ENCODE results near the gene DPP9. TPM values are rescaled to one million over a fixed set of nuclear protein-coding genes. Genes with fewer than 3 reads are reported as not detected.

DPP9 gene
- polyA plus RNA-seq, 3 donors: 12.6 to 23.8 (median 13.9) TPM

- intact Hi-C loops (cut with micrococcal nuclease): no loop called here
- H3K27ac ChIP-seq (ENCODE audit: low read depth in 1 of 2, low read length in 2 of 2): no peak overlapping the region
- H3K36me3 ChIP-seq (replicated peaks in 1 of 2; ENCODE audit: control insufficient read depth in 1 of 2, insufficient read depth in 2 of 2, low read length in 2 of 2): peaks cover 83 to 90% of the 10 kb centered on the region in 2 donors
- Mint-ChIP-seq H3K9me3 (no peaks in the 10 kb centered on the region), H3K4me1 (no peaks in the 10 kb centered on the region), H3K27ac (peak overlapping the region in 2 of 7 donors; percentile 54 to 55), H3K27me3 (ENCODE audit: low read depth in 3 of 3) (peaks cover 0 to 4% (median 0%) of the 10 kb centered on the region in 3 donors), H3K36me3 (peaks cover 73 to 91% of the 10 kb centered on the region in 2 donors), H3K4me3 (no peak overlapping the region)
- no peak for TF ChIP-seq CTCF (IDR thresholded peaks at IDR 0.05)
- WGBS (ENCODE audit: insufficient coverage): 100% methylated on average over 2 of the region's 4 CpGs
- no peaks in the 10 kb centered on the region for H3K9me3 ChIP-seq (replicated peaks in 1 of 2; ENCODE audit: control insufficient read depth in 1 of 2, insufficient read depth in 1 of 2, low read length in 2 of 2)
- no peaks in the 10 kb centered on the region for H3K4me1 ChIP-seq (ENCODE audit: control insufficient read depth in 1 of 2, insufficient read depth in 2 of 2, low read length in 2 of 2)
- DNase-seq: no peak
- no peak overlapping the region for H3K4me3 ChIP-seq (replicated peaks in 1 of 3; ENCODE audit: low read depth in 2 of 3, low read length in 3 of 3)
- no peak overlapping the region for H2AFZ ChIP-seq (ENCODE audit: insufficient read depth, low read depth, low read length, poor library complexity, severe bottlenecking)
- no peak overlapping the region for H3K9ac ChIP-seq (ENCODE audit: insufficient read depth, low read length, poor library complexity, severe bottlenecking)
- no peak overlapping the region for H3K4me2 ChIP-seq (replicated peaks; ENCODE audit: extremely low read depth, low read length, poor library complexity, severe bottlenecking)
- H4K20me1 ChIP-seq (ENCODE audit: insufficient read depth, low read length): peaks cover 61% of the 10 kb centered on the region
- no peaks in the 10 kb centered on the region for H3K27me3 ChIP-seq (ENCODE audit: control insufficient read depth in 2 of 2, insufficient read depth in 2 of 2, low read length in 2 of 2)
- H3K79me2 ChIP-seq (ENCODE audit: insufficient read depth, low read length): peaks cover 19% of the 10 kb centered on the region
Measured at GRCh38 chr19:4660993-4661392, 62.6 kb downstream of the DPP9 start.

DNA sequence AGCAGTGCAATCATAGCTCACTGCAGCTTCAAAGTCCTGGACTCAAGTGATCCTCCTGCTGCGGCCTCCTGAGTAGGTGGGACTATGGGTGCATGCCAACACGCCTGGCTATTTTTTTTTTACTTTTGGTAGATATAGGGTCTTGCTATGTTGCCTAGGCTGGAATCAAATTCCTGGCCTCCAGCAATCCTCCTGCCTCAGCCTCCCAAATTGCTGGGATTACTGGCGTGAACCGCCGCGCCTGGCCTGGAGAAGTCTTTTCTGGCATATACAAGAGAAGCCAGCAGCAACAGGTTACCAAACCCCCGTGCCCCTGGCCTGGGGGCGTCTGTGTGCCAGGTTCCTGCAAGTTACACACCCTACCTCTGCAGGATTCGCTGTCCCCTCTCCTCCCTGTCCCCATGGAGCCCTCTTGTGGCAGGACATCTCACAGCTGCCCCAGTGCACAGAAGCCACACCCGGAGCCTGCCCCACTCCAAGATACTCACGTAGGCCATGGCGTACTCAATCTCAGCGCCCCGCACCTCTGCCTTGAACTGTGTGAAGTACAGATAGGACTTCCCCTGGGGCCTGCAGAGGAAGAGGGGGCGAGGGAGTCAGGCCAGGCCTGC is 63.4 kb downstream of the DPP9 start:
- Histone ChIP-seq H3K4me2 (replicated peaks; ENCODE audit: extremely low read depth, low read length, poor library complexity, severe bottlenecking) (no peak overlapping the region), H3K4me1 (ENCODE audit: control insufficient read depth in 1 of 2, insufficient read depth in 2 of 2, low read length in 2 of 2) (no peaks in the 10 kb centered on the region), H3K79me2 (ENCODE audit: insufficient read depth, low read length) (peaks cover 14% of the 10 kb centered on the region), H3K9me3 (replicated peaks in 1 of 2; ENCODE audit: control insufficient read depth in 1 of 2, insufficient read depth in 1 of 2, low read length in 2 of 2) (no peaks in the 10 kb centered on the region), H3K4me3 (replicated peaks in 1 of 3; ENCODE audit: low read depth in 2 of 3, low read length in 3 of 3) (no peak overlapping the region), H3K36me3 (replicated peaks in 1 of 2; ENCODE audit: control insufficient read depth in 1 of 2, insufficient read depth in 2 of 2, low read length in 2 of 2) (peaks cover 86 to 89% of the 10 kb centered on the region in 2 donors), H3K27me3 (ENCODE audit: control insufficient read depth in 2 of 2, insufficient read depth in 2 of 2, low read length in 2 of 2) (no peaks in the 10 kb centered on the region), H4K20me1 (ENCODE audit: insufficient read depth, low read length) (peaks cover 54% of the 10 kb centered on the region), H2AFZ (ENCODE audit: insufficient read depth, low read depth, low read length, poor library complexity, severe bottlenecking) (no peak overlapping the region), H3K27ac (ENCODE audit: low read depth in 1 of 2, low read length in 2 of 2) (no peak overlapping the region), H3K9ac (ENCODE audit: insufficient read depth, low read length, poor library complexity, severe bottlenecking) (no peak overlapping the region)
- no peak overlapping the region for H3K27ac Mint-ChIP-seq
- H3K4me3 Mint-ChIP-seq: no peak overlapping the region
- DNase-seq: no peak
- H3K9me3 Mint-ChIP-seq: no peaks in the 10 kb centered on the region
- H3K4me1 Mint-ChIP-seq: no peaks in the 10 kb centered on the region
- H3K36me3 Mint-ChIP-seq: peaks cover 71 to 92% of the 10 kb centered on the region in 2 donors
- peaks cover 0 to 4% (median 0%) of the 10 kb centered on the region in 3 donors for H3K27me3 Mint-ChIP-seq (ENCODE audit: low read depth in 3 of 3)
- intact Hi-C loops (cut with micrococcal nuclease): no loop called here
- no peak for TF ChIP-seq CTCF (IDR thresholded peaks at IDR 0.05)
- WGBS (ENCODE audit: insufficient coverage): 92% methylated on average over 13 of the region's 15 CpGs

Data from CD14-positive monocyte (primary cell).